Esophagus squamous epithelium (tissue), 5 donors: ENCODE results near the gene EIF4ENIF1. TPM values are rescaled to one million over a fixed set of nuclear protein-coding genes. Genes with fewer than 3 reads are reported as not detected.
A peak's percentile ranks its signal among the peaks of the same experiment; 100 is the strongest.

Source experiments
- DNase-seq: peaks from one replicate; lab custom pipeline; 2025; lab: John Stamatoyannopoulos, UW
- H3K27ac ChIP-seq, 4 donors: fragments of 200-600 bp; sonication (generic); one replicate each; pipeline ENCODE4 v1.5.1; 2016 to 2019; ENCODE audit warnings: mild to moderate bottlenecking in 1 of 4
- H3K27me3 ChIP-seq, 4 donors: fragments of 200-600 bp; sonication (generic); 1 replicate in 3 of 4; 2 replicates in 1 of 4; pipeline versions ENCODE4 v1.5.1 to v1.6.0; 2017 to 2021; ENCODE audit warnings: antibody characterized with exemption in 1 of 4
- H3K36me3 ChIP-seq, 3 donors: fragments of 200-600 bp; sonication (generic); one replicate each; pipeline ENCODE4 v1.5.1; 2016 to 2019
- H3K4me1 ChIP-seq, 3 donors: fragments of 200-600 bp; sonication (generic); one replicate each; pipeline ENCODE4 v1.5.1; 2017 to 2019
- H3K4me3 ChIP-seq, 4 donors: fragments of 200-600 bp; sonication (generic); 1 replicate in 3 of 4; 2 replicates in 1 of 4; pipeline ENCODE4 v1.5.1; 2016 to 2019; ENCODE audit warnings: mild to moderate bottlenecking in 2 of 4, moderate library complexity in 1 of 4
- H3K9me3 ChIP-seq, 3 donors: fragments of 200-600 bp; sonication (generic); one replicate each; pipeline ENCODE4 v1.5.1; 2016 to 2019
- CTCF ChIP-seq, 6 experiments: fragments of 450-650 bp in 4 of 6; fragments of 200-600 bp in 2 of 6; sonication (generic) in 2 of 6; IDR thresholded peaks; one replicate each; pipeline ENCODE4 v1.5.1; 2016 to 2019; ENCODE audit warnings: antibody characterized with exemption in 6 of 6, mild to moderate bottlenecking in 4 of 6, moderate library complexity in 4 of 6
- POLR2A ChIP-seq, 4 donors: fragments of 450-650 bp; IDR thresholded peaks; one replicate each; pipeline ENCODE4 v1.6.1; 2017; ENCODE audit warnings: antibody characterized with exemption in 4 of 4, mild to moderate bottlenecking in 4 of 4, moderate library complexity in 3 of 4
- WGBS, 2 donors: methylation state at CpG; one replicate each; pipeline ENCODE4 v1.1.5; 2018; 5-methylcytosine and 5-hydroxymethylcytosine counted together
- intact Hi-C: fragments of 100-400 bp; cut with DNase I; formaldehyde crosslinking; loops from one replicate; pipeline ENCODE4 v1.15.0; 2022
- total RNA-seq, 4 donors: library from RNA; depleted of rRNA; stranded (reverse); fragments of >200 nt; gene quantifications; one replicate each; pipeline ENCODE4 v1.1.0, GENCODE V29; 2016
- donor health status: DM: yes; HTN: yes; CAD: no.

Gene EIF4ENIF1
- 10 to 100 TPM in 3 of 4 donors, 1 to 10 TPM in 1; 8.3 to 14.3 (median 11.2) TPM for total RNA-seq

- peak within 1 kb of the TSS; percentile 91 to 97 (median 92) for H3K27ac ChIP-seq
- peaks cover 13 to 61% (median 15%) of the 10 kb centered on the region in 3 donors for H3K4me1 ChIP-seq
- H3K9me3 ChIP-seq: no peaks in the 10 kb centered on the region
- peak within 1 kb of the TSS; percentile 71 to 91 (median 86) for H3K4me3 ChIP-seq
- 0% methylated on average over 13 of the region's 100 CpGs for WGBS, 2 donors
- peak in 1 of 6 experiments; percentile 10 for TF ChIP-seq CTCF (IDR thresholded peaks at IDR 0.05)
- TF ChIP-seq POLR2A (IDR thresholded peaks at IDR 0.05): peak in 2 of 4 donors; percentile 57 to 66
- H3K27me3 ChIP-seq: no peaks in the 10 kb centered on the region
- intact Hi-C loops: no loop called here
- DNase-seq: peak; percentile 53
- peaks cover 0 to 28% (median 0%) of the 10 kb centered on the region in 3 donors for H3K36me3 ChIP-seq
These were observed at the start of gene EIF4ENIF1 for GRCh38 chr22:31489632-31490495. Gene EIF4ENIF1 (minus strand): TSS chr22:31489842. CDS start chr22:31488718, 1,124 bp downstream.

GRCh38 chr22:31538815-31539214 lies 49.2 kb upstream of the EIF4ENIF1 start:
- Histone ChIP-seq H3K27me3 (no peaks in the 10 kb centered on the region), H3K4me1 (no peaks in the 10 kb centered on the region), H3K36me3 (peaks cover 0 to 6% (median 0%) of the 10 kb centered on the region in 3 donors), H3K4me3 (no peak overlapping the region), H3K9me3 (no peaks in the 10 kb centered on the region), H3K27ac (no peak overlapping the region)
- DNase-seq: no peak
- 88 to 91% methylated on average over 5 of the region's 5 CpGs for WGBS, 2 donors
- intact Hi-C loops: no loop called here
- TF ChIP-seq CTCF (IDR thresholded peaks at IDR 0.05) (no peak), POLR2A (IDR thresholded peaks at IDR 0.05) (no peak)

GRCh38 chr22:31537019-31537535 lies 47.4 kb upstream of the EIF4ENIF1 start:
- Histone ChIP-seq H3K4me3 (no peak overlapping the region), H3K36me3 (peaks cover 0 to 6% (median 0%) of the 10 kb centered on the region in 3 donors), H3K9me3 (no peaks in the 10 kb centered on the region), H3K27me3 (no peaks in the 10 kb centered on the region), H3K4me1 (peaks cover 0 to 3% (median 0%) of the 10 kb centered on the region in 3 donors), H3K27ac (no peak overlapping the region)
- DNase-seq: no peak
- TF ChIP-seq POLR2A (IDR thresholded peaks at IDR 0.05) (no peak), CTCF (IDR thresholded peaks at IDR 0.05) (no peak)
- WGBS, 2 donors: 75 to 78% methylated on average over 7 to 8 of the region's 8 CpGs
- intact Hi-C loops: no loop called here

- H3K27ac ChIP-seq: no peak overlapping the region
- 81 to 93% methylated on average over 5 of the region's 5 CpGs for WGBS, 2 donors
These were observed 43.7 kb upstream of the EIF4ENIF1 start for GRCh38 chr22:31533374-31533773.

More at GRCh38 chr22:31533374-31533773, 43.7 kb upstream of the EIF4ENIF1 start:
- peaks cover 0 to 19% (median 7%) of the 10 kb centered on the region in 3 donors for H3K4me1 ChIP-seq
- DNase-seq: no peak
- TF ChIP-seq POLR2A (IDR thresholded peaks at IDR 0.05) (no peak), CTCF (IDR thresholded peaks at IDR 0.05) (no peak)
- H3K9me3 ChIP-seq: no peaks in the 10 kb centered on the region
- H3K4me3 ChIP-seq: no peak overlapping the region
- no peaks in the 10 kb centered on the region for H3K27me3 ChIP-seq
- intact Hi-C loops: no loop called here
- no peaks in the 10 kb centered on the region for H3K36me3 ChIP-seq
